Activated naive CD8-positive, alpha-beta T cell treated with anti-CD3 and anti-CD28 coated beads, Interleukin-2, amount 50 U/mL, for 24 hours (primary cell): ENCODE data around the gene DAAM2.

Experiments
- ATAC-seq: fragments of 150-1000 bp; cut with Tn5 transposase; one replicate; pipeline ENCODE4 v1.10.0; 2021
- DNase-seq: peaks from one replicate; pipeline ENCODE4 v3.0.0; 2021
- H3K27ac Mint-ChIP-seq: one replicate; pipeline ENCODE4 v1.8.0; 2021; ENCODE audit warnings: mild to moderate bottlenecking, mixed read lengths
- H3K27me3 Mint-ChIP-seq: one replicate; pipeline ENCODE4 v1.8.0; 2021; ENCODE audit warnings: mixed read lengths
- H3K36me3 Mint-ChIP-seq: one replicate; pipeline ENCODE4 v1.8.0; 2021; ENCODE audit warnings: low read depth, mixed read lengths
- H3K4me1 Mint-ChIP-seq: one replicate; pipeline ENCODE4 v1.8.0; 2021; ENCODE audit warnings: mixed read lengths
- H3K4me3 Mint-ChIP-seq: one replicate; pipeline ENCODE4 v1.8.0; 2021; ENCODE audit warnings: mild to moderate bottlenecking, moderate library complexity, mixed read lengths
- H3K9me3 Mint-ChIP-seq: one replicate; pipeline ENCODE4 v1.8.0; 2021; ENCODE audit warnings: mixed read lengths

DAAM2 gene

GRCh38 chr6:39917329-39917728, 125.2 kb downstream of the DAAM2 start:
- H3K9me3 Mint-ChIP-seq: no peaks in the 10 kb centered on the region
- no peak overlapping the region for H3K4me3 Mint-ChIP-seq
- no peaks in the 10 kb centered on the region for H3K36me3 Mint-ChIP-seq
- DNase-seq (no peak), ATAC-seq (no peak)
- no peaks in the 10 kb centered on the region for H3K27me3 Mint-ChIP-seq
- no peaks in the 10 kb centered on the region for H3K4me1 Mint-ChIP-seq
- H3K27ac Mint-ChIP-seq: no peak overlapping the region

GRCh38 chr6:39917981-39918380, 125.8 kb downstream of the DAAM2 start:
- no peak overlapping the region for H3K4me3 Mint-ChIP-seq
- ATAC-seq: no peak

GRCh38 chr6:39918831-39919230, 126.7 kb downstream of the DAAM2 start:
- no peak overlapping the region for H3K27ac Mint-ChIP-seq
- no peak overlapping the region for H3K4me3 Mint-ChIP-seq
- no peaks in the 10 kb centered on the region for H3K9me3 Mint-ChIP-seq
- ATAC-seq (no peak), DNase-seq (no peak)
- no peaks in the 10 kb centered on the region for H3K27me3 Mint-ChIP-seq
- no peaks in the 10 kb centered on the region for H3K36me3 Mint-ChIP-seq
- peaks cover 2% of the 10 kb centered on the region for H3K4me1 Mint-ChIP-seq

More at GRCh38 chr6:39917981-39918380, 125.8 kb downstream of the DAAM2 start:
- Mint-ChIP-seq H3K4me1 (peaks cover 2% of the 10 kb centered on the region), H3K36me3 (no peaks in the 10 kb centered on the region), H3K9me3 (no peaks in the 10 kb centered on the region), H3K27ac (no peak overlapping the region), H3K27me3 (no peaks in the 10 kb centered on the region)
- no peak for DNase-seq

- H3K9me3 Mint-ChIP-seq: no peaks in the 10 kb centered on the region
- H3K27ac Mint-ChIP-seq: no peak overlapping the region
- H3K4me3 Mint-ChIP-seq: no peak overlapping the region
- no peaks in the 10 kb centered on the region for H3K36me3 Mint-ChIP-seq
- no peaks in the 10 kb centered on the region for H3K27me3 Mint-ChIP-seq
- DNase-seq (no peak), ATAC-seq (no peak)
- peaks cover 2% of the 10 kb centered on the region for H3K4me1 Mint-ChIP-seq
These were observed 128.0 kb downstream of the DAAM2 start for GRCh38 chr6:39920157-39920556.

GRCh38 chr6:39922821-39923220, 130.6 kb downstream of the DAAM2 start:
- no peaks in the 10 kb centered on the region for H3K9me3 Mint-ChIP-seq
- H3K27ac Mint-ChIP-seq: no peak overlapping the region
- H3K4me3 Mint-ChIP-seq: no peak overlapping the region
- H3K36me3 Mint-ChIP-seq: no peaks in the 10 kb centered on the region
- DNase-seq (no peak), ATAC-seq (no peak)
- no peaks in the 10 kb centered on the region for H3K27me3 Mint-ChIP-seq
- peaks cover 2% of the 10 kb centered on the region for H3K4me1 Mint-ChIP-seq

- Mint-ChIP-seq H3K36me3 (no peaks in the 10 kb centered on the region), H3K27me3 (no peaks in the 10 kb centered on the region), H3K4me1 (peaks cover 2% of the 10 kb centered on the region), H3K27ac (no peak overlapping the region), H3K4me3 (no peak overlapping the region), H3K9me3 (no peaks in the 10 kb centered on the region)
- DNase-seq (no peak), ATAC-seq (no peak)
These were observed 131.2 kb downstream of the DAAM2 start for GRCh38 chr6:39923394-39923793.

- Mint-ChIP-seq H3K4me3 (no peak overlapping the region), H3K9me3 (no peaks in the 10 kb centered on the region), H3K27ac (no peak overlapping the region), H3K36me3 (no peaks in the 10 kb centered on the region), H3K27me3 (no peaks in the 10 kb centered on the region), H3K4me1 (peaks cover 2% of the 10 kb centered on the region)
- DNase-seq (no peak), ATAC-seq (no peak)
These were observed 131.7 kb downstream of the DAAM2 start for GRCh38 chr6:39923861-39924260.

- no peaks in the 10 kb centered on the region for H3K9me3 Mint-ChIP-seq
- no peak overlapping the region for H3K27ac Mint-ChIP-seq
- H3K4me3 Mint-ChIP-seq: no peak overlapping the region
- DNase-seq (no peak), ATAC-seq (no peak)
- no peaks in the 10 kb centered on the region for H3K27me3 Mint-ChIP-seq
- H3K4me1 Mint-ChIP-seq: peaks cover 2% of the 10 kb centered on the region
- no peaks in the 10 kb centered on the region for H3K36me3 Mint-ChIP-seq
These were observed 132.1 kb downstream of the DAAM2 start for GRCh38 chr6:39924283-39924682.

- Mint-ChIP-seq H3K4me3 (no peak overlapping the region), H3K4me1 (peaks cover 2% of the 10 kb centered on the region), H3K36me3 (no peaks in the 10 kb centered on the region), H3K27ac (no peak overlapping the region), H3K27me3 (no peaks in the 10 kb centered on the region), H3K9me3 (no peaks in the 10 kb centered on the region)
- DNase-seq (no peak), ATAC-seq (no peak)
These were observed 133.2 kb downstream of the DAAM2 start for GRCh38 chr6:39925191-39925930.

GRCh38 chr6:39925931-39926290, 133.7 kb downstream of the DAAM2 start:
- DNase-seq: no peak
- H3K9me3 Mint-ChIP-seq: no peaks in the 10 kb centered on the region
- no peaks in the 10 kb centered on the region for H3K36me3 Mint-ChIP-seq
- no peak overlapping the region for H3K4me3 Mint-ChIP-seq
- H3K27me3 Mint-ChIP-seq: no peaks in the 10 kb centered on the region
- H3K4me1 Mint-ChIP-seq: peaks cover 2% of the 10 kb centered on the region
- H3K27ac Mint-ChIP-seq: peak overlapping the region; percentile 3
- no peak for ATAC-seq

- Mint-ChIP-seq H3K9me3 (no peaks in the 10 kb centered on the region), H3K4me1 (peaks cover 2% of the 10 kb centered on the region), H3K27ac (peak overlapping the region; percentile 3), H3K4me3 (no peak overlapping the region), H3K36me3 (no peaks in the 10 kb centered on the region), H3K27me3 (no peaks in the 10 kb centered on the region)
- ATAC-seq (no peak), DNase-seq (no peak)
These were observed 134.5 kb downstream of the DAAM2 start for GRCh38 chr6:39926668-39927067.

GRCh38 chr6:39927159-39927558, 135.0 kb downstream of the DAAM2 start:
- DNase-seq (no peak), ATAC-seq (no peak)
- H3K36me3 Mint-ChIP-seq: no peaks in the 10 kb centered on the region
- no peaks in the 10 kb centered on the region for H3K9me3 Mint-ChIP-seq
- no peak overlapping the region for H3K4me3 Mint-ChIP-seq
- peaks cover 2% of the 10 kb centered on the region for H3K4me1 Mint-ChIP-seq
- H3K27ac Mint-ChIP-seq: no peak overlapping the region
- peaks cover 3% of the 10 kb centered on the region for H3K27me3 Mint-ChIP-seq

- H3K9me3 Mint-ChIP-seq: no peaks in the 10 kb centered on the region
- no peak for ATAC-seq
- no peak overlapping the region for H3K27ac Mint-ChIP-seq
- peaks cover 7% of the 10 kb centered on the region for H3K27me3 Mint-ChIP-seq
- no peak for DNase-seq
- no peaks in the 10 kb centered on the region for H3K36me3 Mint-ChIP-seq
- peaks cover 11% of the 10 kb centered on the region for H3K4me1 Mint-ChIP-seq
- no peak overlapping the region for H3K4me3 Mint-ChIP-seq
These were observed 137.0 kb downstream of the DAAM2 start for GRCh38 chr6:39929039-39929732.

GRCh38 chr6:39929733-39930461, 137.7 kb downstream of the DAAM2 start:
- no peak overlapping the region for H3K4me3 Mint-ChIP-seq
- peaks cover 7% of the 10 kb centered on the region for H3K27me3 Mint-ChIP-seq
- peaks cover 14% of the 10 kb centered on the region for H3K4me1 Mint-ChIP-seq
- no peak for DNase-seq
- no peaks in the 10 kb centered on the region for H3K36me3 Mint-ChIP-seq
- H3K27ac Mint-ChIP-seq: no peak overlapping the region
- H3K9me3 Mint-ChIP-seq: no peaks in the 10 kb centered on the region
- no peak for ATAC-seq

- Mint-ChIP-seq H3K36me3 (no peaks in the 10 kb centered on the region), H3K27ac (no peak overlapping the region), H3K9me3 (no peaks in the 10 kb centered on the region), H3K4me1 (peaks cover 14% of the 10 kb centered on the region), H3K27me3 (peaks cover 7% of the 10 kb centered on the region), H3K4me3 (no peak overlapping the region)
- ATAC-seq: no peak
- no peak for DNase-seq
These were observed 138.4 kb downstream of the DAAM2 start for GRCh38 chr6:39930540-39930939.
